HEK293 (cell line): ENCODE measurements around the gene GID8.

ENCODE experiments used
- EGR2 ChIP-seq: fragments of 450-650 bp; formaldehyde crosslinking; IDR thresholded peaks from 2 replicates; pipeline ENCODE4 v1.5.1; 2016; ENCODE audit warnings: low read depth, missing biosample characterization, missing genetic modification characterization
- GLIS2 ChIP-seq: fragments of 450-650 bp; formaldehyde crosslinking; IDR thresholded peaks from 2 replicates; pipeline ENCODE4 v1.5.1; 2016; ENCODE audit warnings: missing biosample characterization, missing genetic modification characterization
- HOXD13 ChIP-seq: sonication (generic); formaldehyde crosslinking; IDR thresholded peaks from 2 replicates; pipeline ENCODE4 v1.8.0; 2022; ENCODE audit warnings: missing genetic modification reagents, borderline replicate concordance
- KLF1 ChIP-seq: fragments of 450-650 bp; formaldehyde crosslinking; IDR thresholded peaks from 2 replicates; pipeline ENCODE4 v1.5.1; 2016; ENCODE audit warnings: missing biosample characterization, missing genetic modification characterization
- MEIS1 ChIP-seq: sonication (generic); formaldehyde crosslinking; IDR thresholded peaks from 2 replicates; pipeline ENCODE4 v1.8.1; 2022; ENCODE audit warnings: missing genetic modification reagents, mild to moderate bottlenecking, borderline replicate concordance
- MYNN ChIP-seq: fragments of 450-650 bp; formaldehyde crosslinking; IDR thresholded peaks from 2 replicates; pipeline ENCODE4 v1.5.1; 2016; ENCODE audit warnings: missing biosample characterization, missing genetic modification characterization, borderline replicate concordance
- OSR2 ChIP-seq: fragments of 450-650 bp; formaldehyde crosslinking; IDR thresholded peaks from 2 replicates; pipeline ENCODE4 v1.5.1; 2016; ENCODE audit warnings: missing biosample characterization, missing genetic modification characterization
- RBAK ChIP-seq: fragments of 450-650 bp; formaldehyde crosslinking; IDR thresholded peaks from 2 replicates; pipeline ENCODE4 v1.5.1; 2016; ENCODE audit warnings: missing biosample characterization, missing genetic modification characterization
- SP2 ChIP-seq: fragments of 450-650 bp; formaldehyde crosslinking; IDR thresholded peaks from 2 replicates; pipeline ENCODE4 v1.5.1; 2016; ENCODE audit warnings: missing biosample characterization, missing genetic modification characterization
- WT1 ChIP-seq: fragments of 450-650 bp; formaldehyde crosslinking; IDR thresholded peaks from 2 replicates; pipeline ENCODE4 v1.5.1; 2016; ENCODE audit warnings: missing biosample characterization, missing genetic modification characterization
- ZBTB1 ChIP-seq: fragments of 450-650 bp; formaldehyde crosslinking; IDR thresholded peaks from 2 replicates; pipeline ENCODE4 v1.5.1; 2016; ENCODE audit warnings: missing biosample characterization, missing genetic modification characterization
- ZFP69B ChIP-seq: fragments of 450-650 bp; formaldehyde crosslinking; IDR thresholded peaks from 2 replicates; pipeline ENCODE4 v1.5.1; 2016; ENCODE audit warnings: missing biosample characterization, missing genetic modification characterization
- ZNF112 ChIP-seq: fragments of 450-650 bp; formaldehyde crosslinking; IDR thresholded peaks from 2 replicates; pipeline ENCODE4 v1.5.0; 2017; ENCODE audit warnings: missing biosample characterization, missing genetic modification characterization
- ZNF138 ChIP-seq: fragments of 450-650 bp; formaldehyde crosslinking; IDR thresholded peaks from 2 replicates; pipeline ENCODE4 v1.5.1; 2016; ENCODE audit warnings: missing biosample characterization, missing genetic modification characterization, borderline replicate concordance
- ZNF202 ChIP-seq: fragments of 450-650 bp; formaldehyde crosslinking; IDR thresholded peaks from 2 replicates; pipeline ENCODE4 v1.5.1; 2016; ENCODE audit warnings: missing biosample characterization, missing genetic modification characterization, borderline replicate concordance
- ZNF24 ChIP-seq: fragments of 450-650 bp; formaldehyde crosslinking; IDR thresholded peaks from 2 replicates; pipeline ENCODE4 v1.5.1; 2016; ENCODE audit warnings: missing biosample characterization, missing genetic modification characterization
- ZNF266 ChIP-seq: fragments of 450-650 bp; formaldehyde crosslinking; IDR thresholded peaks from 2 replicates; pipeline ENCODE4 v1.5.1; 2016; ENCODE audit warnings: missing biosample characterization, missing genetic modification characterization, low read depth
- ZNF292 ChIP-seq: fragments of 450-650 bp; formaldehyde crosslinking; IDR thresholded peaks from 2 replicates; pipeline ENCODE4 v1.5.1; 2016; ENCODE audit warnings: low read depth, missing biosample characterization, missing genetic modification characterization, borderline replicate concordance
- ZNF350 ChIP-seq: fragments of 450-650 bp; formaldehyde crosslinking; IDR thresholded peaks from 2 replicates; pipeline ENCODE4 v1.5.0; 2017; ENCODE audit warnings: missing biosample characterization, mild to moderate bottlenecking, missing genetic modification characterization
- ZNF37A ChIP-seq: fragments of 450-650 bp; IDR thresholded peaks from 2 replicates; pipeline ENCODE4 v1.5.1; 2018; ENCODE audit warnings: missing biosample characterization, missing genetic modification characterization
- ZNF394 ChIP-seq: fragments of 450-650 bp; formaldehyde crosslinking; IDR thresholded peaks from 2 replicates; pipeline ENCODE4 v1.5.1; 2016; ENCODE audit warnings: missing biosample characterization, missing genetic modification characterization, mild to moderate bottlenecking, moderate library complexity, borderline replicate concordance
- ZNF48 ChIP-seq: fragments of 450-650 bp; formaldehyde crosslinking; IDR thresholded peaks from 2 replicates; pipeline ENCODE4 v1.5.1; 2016; ENCODE audit warnings: missing biosample characterization, missing genetic modification characterization
- ZNF514 ChIP-seq: fragments of 450-650 bp; formaldehyde crosslinking; IDR thresholded peaks from 2 replicates; pipeline ENCODE4 v1.5.1; 2016; ENCODE audit warnings: missing biosample characterization, missing genetic modification characterization
- ZNF521 ChIP-seq: fragments of 450-650 bp; formaldehyde crosslinking; IDR thresholded peaks from 2 replicates; pipeline ENCODE4 v1.5.1; 2017; ENCODE audit warnings: missing biosample characterization, mild to moderate bottlenecking, missing genetic modification characterization
- ZNF548 ChIP-seq: fragments of 450-650 bp; formaldehyde crosslinking; IDR thresholded peaks from 2 replicates; pipeline ENCODE4 v1.5.1; 2016; ENCODE audit warnings: missing biosample characterization, missing genetic modification characterization
- ZNF561 ChIP-seq: fragments of 450-650 bp; IDR thresholded peaks from 2 replicates; pipeline ENCODE4 v1.5.1; 2018; ENCODE audit warnings: missing biosample characterization, missing genetic modification characterization, borderline replicate concordance
- ZNF624 ChIP-seq: fragments of 450-650 bp; formaldehyde crosslinking; IDR thresholded peaks from 2 replicates; pipeline ENCODE4 v1.5.1; 2017; ENCODE audit warnings: missing biosample characterization, missing genetic modification characterization
- ZNF658 ChIP-seq: fragments of 450-650 bp; formaldehyde crosslinking; IDR thresholded peaks from 2 replicates; pipeline ENCODE4; 2016; ENCODE audit warnings: missing biosample characterization, missing genetic modification characterization
- ZNF660 ChIP-seq: fragments of 450-650 bp; IDR thresholded peaks from 2 replicates; pipeline ENCODE4 v1.5.1; 2018; ENCODE audit warnings: missing biosample characterization, mild to moderate bottlenecking, missing genetic modification characterization
- ZNF664 ChIP-seq: fragments of 450-650 bp; formaldehyde crosslinking; IDR thresholded peaks from 2 replicates; pipeline ENCODE4 v1.5.1; 2016; ENCODE audit warnings: missing biosample characterization, missing genetic modification characterization
- ZNF701 ChIP-seq: fragments of 450-650 bp; formaldehyde crosslinking; IDR thresholded peaks from 2 replicates; pipeline ENCODE4 v1.5.1; 2016; ENCODE audit warnings: missing biosample characterization, missing genetic modification characterization
- ZXDB ChIP-seq: fragments of 450-650 bp; formaldehyde crosslinking; IDR thresholded peaks from 2 replicates; pipeline ENCODE4 v1.5.1; 2016; ENCODE audit warnings: missing biosample characterization, missing genetic modification characterization
- TF ChIP-seq, protein P1 (sequence below): fragments of 450-650 bp; formaldehyde crosslinking; IDR thresholded peaks from 2 replicates; pipeline ENCODE4 v1.5.1; 2016; ENCODE audit warnings: missing biosample characterization, missing genetic modification characterization
- TF ChIP-seq, protein P2 (sequence below): fragments of 450-650 bp; formaldehyde crosslinking; IDR thresholded peaks from 2 replicates; pipeline ENCODE4 v1.5.1; 2016; ENCODE audit warnings: missing biosample characterization, missing genetic modification characterization
- TF ChIP-seq, protein P3 (sequence below): fragments of 450-650 bp; IDR thresholded peaks from 2 replicates; pipeline ENCODE4 v1.5.1; 2018; ENCODE audit warnings: missing biosample characterization, mild to moderate bottlenecking, missing genetic modification characterization
- TF ChIP-seq, protein P4 (sequence below): fragments of 450-650 bp; formaldehyde crosslinking; IDR thresholded peaks from 2 replicates; pipeline ENCODE4 v1.5.1; 2016; ENCODE audit warnings: missing biosample characterization, missing genetic modification characterization, low read depth

GID8 gene

DNA sequence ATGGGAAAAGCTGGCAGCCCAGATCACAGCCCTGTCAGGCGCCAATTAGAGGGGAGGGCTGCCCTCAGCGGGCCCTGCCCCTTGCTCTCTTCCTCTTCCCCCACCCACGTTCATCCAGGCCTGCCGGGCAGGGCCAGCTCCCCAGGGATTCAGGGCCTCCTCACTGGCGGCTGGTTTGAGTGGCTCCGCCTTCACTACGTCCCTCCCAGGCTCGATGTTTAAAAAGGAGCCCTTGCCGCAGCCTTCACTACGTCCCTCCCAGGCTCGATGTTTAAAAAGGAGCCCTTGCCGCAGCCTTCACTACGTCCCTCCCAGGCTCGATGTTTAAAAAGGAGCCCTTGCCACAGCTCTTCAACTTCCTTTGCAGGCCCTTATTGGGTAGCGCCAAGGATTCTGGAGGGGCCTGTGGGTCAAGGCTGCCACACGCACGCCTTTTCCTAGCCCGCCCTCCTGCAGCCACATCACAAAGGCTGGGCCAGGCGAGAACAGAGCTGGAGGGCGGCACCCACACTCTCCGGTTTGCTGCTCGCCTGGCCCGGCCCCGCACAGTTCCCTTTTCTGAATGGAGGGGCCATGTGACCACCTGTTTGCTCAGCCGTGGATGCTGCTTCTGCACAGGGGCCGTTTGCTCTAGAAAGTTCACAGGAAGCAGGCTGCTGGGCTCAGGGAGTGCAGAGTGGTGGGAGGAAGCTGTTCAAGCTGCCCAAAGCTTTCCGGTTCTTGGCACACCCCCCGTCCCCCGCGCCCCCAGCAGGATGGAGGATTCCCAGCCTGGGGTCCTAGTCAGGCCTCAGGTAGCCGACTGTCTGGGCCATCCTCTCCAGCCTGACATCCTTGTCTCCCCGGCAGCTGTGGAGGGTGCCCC lies 16.1 kb downstream of the GID8 start (continued):
- TF ChIP-seq, protein P1, sequence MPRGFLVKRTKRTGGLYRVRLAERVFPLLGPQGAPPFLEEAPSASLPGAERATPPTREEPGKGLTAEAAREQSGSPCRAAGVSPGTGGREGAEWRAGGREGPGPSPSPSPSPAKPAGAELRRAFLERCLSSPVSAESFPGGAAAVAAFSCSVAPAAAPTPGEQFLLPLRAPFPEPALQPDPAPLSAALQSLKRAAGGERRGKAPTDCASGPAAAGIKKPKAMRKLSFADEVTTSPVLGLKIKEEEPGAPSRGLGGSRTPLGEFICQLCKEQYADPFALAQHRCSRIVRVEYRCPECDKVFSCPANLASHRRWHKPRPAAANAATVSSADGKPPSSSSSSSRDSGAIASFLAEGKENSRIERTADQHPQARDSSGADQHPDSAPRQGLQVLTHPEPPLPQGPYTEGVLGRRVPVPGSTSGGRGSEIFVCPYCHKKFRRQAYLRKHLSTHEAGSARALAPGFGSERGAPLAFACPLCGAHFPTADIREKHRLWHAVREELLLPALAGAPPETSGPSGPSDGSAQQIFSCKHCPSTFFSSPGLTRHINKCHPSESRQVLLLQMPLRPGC (tag by site-specific recombination): no peak
- TF ChIP-seq EGR2 (tag by site-specific recombination) (peak; percentile 67), SP2 (tag by site-specific recombination) (peak; percentile 80), ZNF521 (tag by site-specific recombination) (no peak), RBAK (no peak), ZNF514 (tag by site-specific recombination) (no peak), ZNF37A (no peak), ZNF138 (tag by site-specific recombination) (no peak), OSR2 (tag by site-specific recombination) (no peak), ZNF658 (tag by site-specific recombination) (no peak), ZNF202 (tag by site-specific recombination) (no peak), ZNF350 (no peak), ZNF48 (no peak), ZXDB (tag by site-specific recombination) (no peak), ZNF292 (tag by site-specific recombination) (no peak), ZFP69B (tag by site-specific recombination) (no peak), ZNF660 (tag by site-specific recombination) (no peak), HOXD13 (no peak), ZNF24 (no peak), GLIS2 (tag by site-specific recombination) (no peak), ZNF548 (tag by site-specific recombination) (no peak), ZNF266 (no peak), ZNF394 (tag by site-specific recombination) (no peak), MYNN (tag by site-specific recombination) (no peak), ZNF624 (tag by site-specific recombination) (no peak), KLF1 (no peak; the same call in 1 of the 2 replicates), ZNF112 (no peak), WT1 (no peak; the same call in 1 of the 2 replicates), ZNF701 (tag by site-specific recombination) (no peak), ZNF664 (tag by site-specific recombination) (no peak), ZBTB1 (no peak), ZNF561 (tag by site-specific recombination) (0 out of 2 replicates have a peak, but pooled peaks have one; percentile 49), MEIS1 (CRISPR knock-in tag) (no peak)
- TF ChIP-seq, protein P2, sequence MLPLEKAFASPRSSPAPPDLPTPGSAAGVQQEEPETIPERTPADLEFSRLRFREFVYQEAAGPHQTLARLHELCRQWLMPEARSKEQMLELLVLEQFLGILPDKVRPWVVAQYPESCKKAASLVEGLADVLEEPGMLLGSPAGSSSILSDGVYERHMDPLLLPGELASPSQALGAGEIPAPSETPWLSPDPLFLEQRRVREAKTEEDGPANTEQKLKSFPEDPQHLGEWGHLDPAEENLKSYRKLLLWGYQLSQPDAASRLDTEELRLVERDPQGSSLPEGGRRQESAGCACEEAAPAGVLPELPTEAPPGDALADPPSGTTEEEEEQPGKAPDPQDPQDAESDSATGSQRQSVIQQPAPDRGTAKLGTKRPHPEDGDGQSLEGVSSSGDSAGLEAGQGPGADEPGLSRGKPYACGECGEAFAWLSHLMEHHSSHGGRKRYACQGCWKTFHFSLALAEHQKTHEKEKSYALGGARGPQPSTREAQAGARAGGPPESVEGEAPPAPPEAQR (tag by site-specific recombination): no peak
- TF ChIP-seq, protein P3, sequence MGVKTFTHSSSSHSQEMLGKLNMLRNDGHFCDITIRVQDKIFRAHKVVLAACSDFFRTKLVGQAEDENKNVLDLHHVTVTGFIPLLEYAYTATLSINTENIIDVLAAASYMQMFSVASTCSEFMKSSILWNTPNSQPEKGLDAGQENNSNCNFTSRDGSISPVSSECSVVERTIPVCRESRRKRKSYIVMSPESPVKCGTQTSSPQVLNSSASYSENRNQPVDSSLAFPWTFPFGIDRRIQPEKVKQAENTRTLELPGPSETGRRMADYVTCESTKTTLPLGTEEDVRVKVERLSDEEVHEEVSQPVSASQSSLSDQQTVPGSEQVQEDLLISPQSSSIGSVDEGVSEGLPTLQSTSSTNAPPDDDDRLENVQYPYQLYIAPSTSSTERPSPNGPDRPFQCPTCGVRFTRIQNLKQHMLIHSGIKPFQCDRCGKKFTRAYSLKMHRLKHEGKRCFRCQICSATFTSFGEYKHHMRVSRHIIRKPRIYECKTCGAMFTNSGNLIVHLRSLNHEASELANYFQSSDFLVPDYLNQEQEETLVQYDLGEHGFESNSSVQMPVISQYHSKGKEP (tag by site-specific recombination): no peak
- TF ChIP-seq, protein P4, sequence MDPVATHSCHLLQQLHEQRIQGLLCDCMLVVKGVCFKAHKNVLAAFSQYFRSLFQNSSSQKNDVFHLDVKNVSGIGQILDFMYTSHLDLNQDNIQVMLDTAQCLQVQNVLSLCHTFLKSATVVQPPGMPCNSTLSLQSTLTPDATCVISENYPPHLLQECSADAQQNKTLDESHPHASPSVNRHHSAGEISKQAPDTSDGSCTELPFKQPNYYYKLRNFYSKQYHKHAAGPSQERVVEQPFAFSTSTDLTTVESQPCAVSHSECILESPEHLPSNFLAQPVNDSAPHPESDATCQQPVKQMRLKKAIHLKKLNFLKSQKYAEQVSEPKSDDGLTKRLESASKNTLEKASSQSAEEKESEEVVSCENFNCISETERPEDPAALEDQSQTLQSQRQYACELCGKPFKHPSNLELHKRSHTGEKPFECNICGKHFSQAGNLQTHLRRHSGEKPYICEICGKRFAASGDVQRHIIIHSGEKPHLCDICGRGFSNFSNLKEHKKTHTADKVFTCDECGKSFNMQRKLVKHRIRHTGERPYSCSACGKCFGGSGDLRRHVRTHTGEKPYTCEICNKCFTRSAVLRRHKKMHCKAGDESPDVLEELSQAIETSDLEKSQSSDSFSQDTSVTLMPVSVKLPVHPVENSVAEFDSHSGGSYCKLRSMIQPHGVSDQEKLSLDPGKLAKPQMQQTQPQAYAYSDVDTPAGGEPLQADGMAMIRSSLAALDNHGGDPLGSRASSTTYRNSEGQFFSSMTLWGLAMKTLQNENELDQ (tag by site-specific recombination): no peak
